Cardiac septum (tissue), 1 donor: ENCODE data around the gene GPBP1. TPM values are rescaled to one million over a fixed set of nuclear protein-coding genes. Genes with fewer than 3 reads are reported as not detected.
"Not testable (repeated sequence)": the region's sequence is repeated elsewhere in the genome, so short reads cannot be mapped to it uniquely, and the experiment has no call there.

ENCODE experiments used
- DNase-seq: peaks from one replicate; pipeline ENCODE4 v3.0.0-alpha.2; 2020; ENCODE audit warnings: low spot score
- intact Hi-C: fragments of 100-400 bp; cut with DNase I; formaldehyde crosslinking; loops from one replicate; pipeline ENCODE4 v1.14.0; 2022
- total RNA-seq: library from RNA; stranded (reverse); fragmentation: NEBNext Ultra II Directional; extraction: Animal tissue kit (Norgen Biotek cat#: 25700); gene quantifications from one replicate; pipeline ENCODE4 v1.2.1, GENCODE V29; 2021
- donor health status: DM: no; HTN: no; CAD: no.

The GPBP1 gene
- total RNA-seq, 1 donor from 2014 or later, result 49.0 TPM

GRCh38 chr5:57247765-57248164, 73.9 kb downstream of the GPBP1 start:
- DNase-seq, result no peak
- intact Hi-C loops, result no loop called here

DNA sequence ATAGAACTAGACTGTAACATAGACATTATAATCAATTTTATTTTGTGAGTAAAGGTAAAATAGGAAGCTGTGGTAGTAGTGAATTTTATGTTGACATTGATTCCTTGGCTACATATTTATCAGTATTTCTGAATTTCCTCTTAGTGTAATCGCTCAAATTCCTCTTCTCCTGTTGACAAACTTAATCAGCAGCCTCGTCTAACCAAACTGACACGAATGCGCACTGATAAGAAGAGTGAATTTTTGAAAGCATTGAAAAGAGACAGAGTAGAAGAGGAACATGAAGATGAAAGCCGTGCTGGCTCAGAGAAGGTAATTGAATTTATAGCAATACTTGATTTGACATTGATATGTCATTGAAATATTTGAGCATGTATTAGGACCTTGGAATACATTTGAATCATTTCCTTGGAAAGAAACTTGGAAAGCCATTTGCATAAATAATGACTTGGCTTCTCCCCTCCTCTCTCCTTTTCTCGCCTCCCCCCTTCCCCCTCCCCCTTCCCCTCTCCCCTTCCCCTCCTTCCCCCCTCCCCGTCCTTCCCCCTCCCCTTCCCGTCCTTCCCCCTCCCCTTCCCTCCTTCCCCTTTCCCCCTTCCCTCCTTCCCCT, 75.5 kb downstream of the GPBP1 start:
- no peak for DNase-seq
- intact Hi-C loops, result no loop called here

GRCh38 chr5:57258052-57258451, 84.2 kb downstream of the GPBP1 start:
- DNase-seq, result no peak
- intact Hi-C loops, result no loop called here

DNA sequence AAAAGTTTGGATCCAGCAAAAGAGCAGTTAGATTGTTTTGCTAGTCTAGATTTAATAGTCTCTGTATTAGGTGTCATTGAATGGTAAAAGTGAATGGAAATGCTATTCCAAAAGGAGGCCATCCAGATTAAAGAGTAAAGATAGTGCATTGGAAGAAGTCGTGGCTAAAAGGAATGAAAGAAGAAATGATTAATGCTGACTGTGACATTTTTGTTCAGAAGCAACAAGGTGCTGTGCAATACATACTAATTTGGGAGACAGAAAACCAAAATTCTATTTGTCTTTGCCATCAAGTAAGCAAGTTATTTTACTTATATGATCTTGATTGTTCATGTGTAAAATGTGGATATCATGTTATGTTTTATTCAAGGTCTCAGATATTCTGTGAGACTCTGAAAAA, 85.1 kb downstream of the GPBP1 start:
- intact Hi-C loops, result no loop called here
- DNase-seq, result no peak

DNA sequence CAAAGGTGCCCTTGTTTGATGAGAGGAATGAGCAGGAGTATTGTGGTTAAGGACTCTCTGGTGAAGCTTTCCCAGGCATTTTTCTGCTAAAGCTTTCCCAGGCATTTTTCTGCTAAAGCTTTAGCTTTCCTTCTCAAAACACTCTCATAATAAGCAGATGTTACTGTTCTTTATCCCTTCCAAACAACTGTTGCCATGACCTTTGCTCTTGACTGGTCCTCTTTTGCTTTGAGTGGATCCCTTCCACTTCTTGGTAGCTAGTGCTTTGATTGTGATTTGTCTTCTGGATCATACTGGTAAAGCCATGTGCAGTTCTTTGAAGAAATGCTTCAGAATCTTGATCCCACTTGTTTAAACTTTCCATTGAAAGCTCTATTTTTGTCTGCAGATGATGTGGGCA, 85.8 kb downstream of the GPBP1 start:
- intact Hi-C loops, result no loop called here
- DNase-seq, result no peak

GRCh38 chr5:57262541-57262940, 88.7 kb downstream of the GPBP1 start:
- intact Hi-C loops, result no loop called here
- DNase-seq, result no peak

GRCh38 chr5:57267805-57268204, 93.9 kb downstream of the GPBP1 start:
- intact Hi-C loops, result no loop called here
- DNase-seq, result no peak

DNA sequence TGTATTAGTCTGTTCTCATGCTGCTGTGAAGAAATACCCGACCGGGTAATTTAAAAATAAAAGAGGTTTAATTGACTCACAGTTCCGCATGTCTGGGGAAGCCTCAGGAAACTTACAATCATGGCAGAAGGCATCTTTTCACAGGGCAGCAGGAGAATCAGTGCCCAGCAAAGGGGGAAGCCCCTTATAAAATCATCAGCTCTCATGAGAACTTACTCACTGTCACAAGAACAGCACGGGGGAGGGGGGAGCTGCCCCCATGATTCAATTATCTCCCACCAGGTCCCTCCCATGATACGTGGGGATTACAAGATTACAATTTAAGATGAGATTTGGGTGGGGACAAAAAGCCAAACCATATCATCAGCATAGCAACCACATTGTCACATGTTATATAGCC, 102.5 kb downstream of the GPBP1 start:
- no peak for DNase-seq
- intact Hi-C loops, result no loop called here

DNA sequence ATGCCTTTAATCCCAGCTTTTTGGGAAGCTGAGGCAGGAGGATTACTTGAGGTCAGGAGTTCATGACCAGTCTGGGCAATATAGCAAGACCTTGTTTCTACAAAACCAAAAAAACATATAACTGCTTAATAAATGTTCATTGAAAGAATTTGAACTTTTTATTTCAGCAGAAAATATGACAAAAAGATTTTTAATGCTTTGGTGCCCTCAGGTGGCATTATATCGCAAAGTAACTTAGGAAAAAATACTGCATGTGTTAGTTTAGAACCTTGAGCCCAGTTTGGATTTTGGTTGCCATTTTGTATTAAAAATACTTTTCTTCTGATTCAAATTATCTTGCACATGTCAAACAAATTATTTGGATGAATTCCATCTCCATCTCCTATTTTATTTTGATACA, 103.2 kb downstream of the GPBP1 start:
- intact Hi-C loops, result no loop called here
- DNase-seq, result no peak

DNA sequence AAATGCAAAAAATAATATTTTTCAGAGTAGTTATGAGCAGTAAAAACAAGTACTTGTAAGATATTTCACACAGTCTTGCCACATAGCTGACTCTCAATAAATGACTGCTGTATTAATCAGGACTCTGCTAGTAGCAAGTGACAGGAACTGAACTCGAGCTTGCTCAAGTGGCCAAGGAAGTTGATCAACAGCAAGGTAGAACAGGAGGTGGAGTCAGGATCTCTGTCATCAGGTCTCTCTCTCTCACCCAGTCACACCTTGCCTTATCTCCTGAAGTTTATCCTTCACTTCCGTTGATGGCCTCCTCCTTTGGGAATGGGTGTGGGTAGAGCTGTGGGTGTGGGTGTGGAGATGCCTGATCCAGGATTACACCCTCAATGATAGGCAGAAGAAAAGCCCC, 107.0 kb downstream of the GPBP1 start:
- DNase-seq, result no peak
- intact Hi-C loops, result no loop called here

GRCh38 chr5:57285084-57285483, 111.2 kb downstream of the GPBP1 start:
- intact Hi-C loops, DNase-seq: not testable (repeated sequence)

- no peak for DNase-seq
- intact Hi-C loops, result no loop called here
These were observed 118.0 kb downstream of the GPBP1 start for GRCh38 chr5:57291894-57292293.

DNA sequence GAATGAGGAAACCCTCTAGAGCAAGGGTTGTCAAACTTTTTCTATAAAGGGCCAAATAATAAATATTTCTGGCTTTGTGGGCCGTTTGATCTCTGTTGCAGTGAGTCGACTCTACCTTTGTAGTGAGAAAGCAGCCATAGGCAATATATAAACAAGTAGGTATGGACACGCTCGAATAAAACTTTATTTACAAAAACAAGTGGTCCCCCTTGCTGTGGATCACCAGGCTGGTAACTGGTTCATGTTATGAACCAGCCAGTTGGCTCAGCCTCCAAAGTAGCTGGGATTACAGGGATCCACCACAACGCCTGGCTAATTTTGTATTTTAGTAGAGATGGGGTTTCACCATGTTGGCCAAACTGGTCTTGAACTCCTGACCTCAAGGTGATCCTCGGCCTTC, 118.5 kb downstream of the GPBP1 start:
- DNase-seq, result no peak
- intact Hi-C loops, result no loop called here

- intact Hi-C loops, result loop anchor here (1.0 to 5.0 kb wide), 5 partner anchors 199 to 1162 kb away; partner anchors contain the start of gene PLK2
- DNase-seq, result peak; percentile 82
These were observed 124.6 kb downstream of the GPBP1 start for GRCh38 chr5:57298295-57298984.

GRCh38 chr5:57298985-57299491, 125.2 kb downstream of the GPBP1 start:
- intact Hi-C loops, result loop anchor here (1.0 to 5.0 kb wide), 5 partner anchors 198 to 1161 kb away; partner anchors contain the start of gene PLK2
- DNase-seq, result no peak

GRCh38 chr5:57299986-57300385, 126.1 kb downstream of the GPBP1 start:
- DNase-seq, result no peak
- intact Hi-C loops, result loop anchor here (2.0 to 5.0 kb wide), 4 partner anchors 197 to 587 kb away; no protein-coding TSS in a partner anchor

- no peak for DNase-seq
- intact Hi-C loops, result no loop called here
These were observed 128.3 kb downstream of the GPBP1 start for GRCh38 chr5:57302164-57302563.

DNA sequence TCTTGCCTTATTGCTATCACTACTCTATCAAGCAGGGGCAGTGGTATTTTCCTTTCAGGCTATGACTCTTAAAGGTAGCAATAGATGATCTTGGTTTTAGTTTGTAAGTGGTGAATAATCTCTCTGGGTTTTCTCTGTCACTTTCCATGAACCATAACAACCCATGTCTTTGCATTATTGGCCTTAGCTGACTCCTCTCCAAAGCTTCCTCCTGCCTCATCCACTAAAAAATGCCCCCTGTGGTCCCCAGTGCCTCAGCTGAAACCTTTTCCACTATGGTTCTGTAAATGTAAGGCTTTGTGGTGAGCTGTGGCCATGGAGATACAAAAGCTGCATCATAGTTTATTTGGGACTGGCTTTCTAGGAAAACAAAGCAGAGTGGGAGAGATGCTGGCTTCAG, 128.8 kb downstream of the GPBP1 start:
- no peak for DNase-seq
- intact Hi-C loops, result no loop called here

- no peak for DNase-seq
- intact Hi-C loops, result no loop called here
These were observed 130.1 kb downstream of the GPBP1 start for GRCh38 chr5:57303985-57304384.

DNA sequence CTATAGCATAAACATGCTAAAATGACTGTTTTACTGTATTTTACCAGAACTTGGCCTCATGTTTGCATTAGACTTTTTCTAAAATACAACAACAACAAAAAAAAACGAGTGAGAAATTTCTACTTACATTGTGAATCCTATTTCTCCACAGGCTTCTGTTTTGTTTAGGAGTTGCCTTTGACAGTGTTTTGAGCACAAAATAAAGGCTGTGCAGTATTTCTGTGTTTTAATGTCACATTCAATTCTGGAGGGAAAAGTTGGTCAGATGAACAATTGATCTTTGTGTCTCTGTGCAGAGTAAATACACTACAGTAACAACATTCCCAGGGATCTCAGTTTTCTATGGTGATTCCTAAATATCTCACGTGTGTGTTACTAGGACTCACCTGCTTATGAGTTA, 131.1 kb downstream of the GPBP1 start:
- DNase-seq, result no peak
- intact Hi-C loops, result no loop called here

DNA sequence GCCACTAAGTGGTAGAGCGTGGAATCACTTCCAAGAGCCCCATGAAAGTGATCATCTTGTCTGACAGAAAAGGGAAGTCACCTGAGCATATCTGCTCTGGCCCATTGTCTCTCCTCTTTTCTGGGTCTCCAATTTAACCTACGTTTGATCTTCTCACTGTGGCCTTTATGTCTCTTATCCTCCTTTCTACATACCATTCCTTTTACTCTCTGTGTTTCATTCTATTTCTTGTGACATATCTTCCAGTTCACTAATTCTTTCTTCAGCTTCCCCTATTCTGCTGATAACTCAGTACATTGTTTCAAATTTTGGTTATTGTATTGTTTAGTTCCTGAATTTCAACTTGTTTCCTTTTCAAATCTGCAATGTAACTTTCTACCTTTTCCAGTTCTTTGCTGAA, 132.5 kb downstream of the GPBP1 start:
- DNase-seq, result no peak
- intact Hi-C loops, result no loop called here
